ENCODE measurements around the gene NAPB. TPM values are rescaled to one million over a fixed set of nuclear protein-coding genes. Genes with fewer than 3 reads are reported as not detected.

Gene NAPB
- total RNA-seq, 2 experiments from 2014 or later: 6.1 to 8.1 TPM

DNA sequence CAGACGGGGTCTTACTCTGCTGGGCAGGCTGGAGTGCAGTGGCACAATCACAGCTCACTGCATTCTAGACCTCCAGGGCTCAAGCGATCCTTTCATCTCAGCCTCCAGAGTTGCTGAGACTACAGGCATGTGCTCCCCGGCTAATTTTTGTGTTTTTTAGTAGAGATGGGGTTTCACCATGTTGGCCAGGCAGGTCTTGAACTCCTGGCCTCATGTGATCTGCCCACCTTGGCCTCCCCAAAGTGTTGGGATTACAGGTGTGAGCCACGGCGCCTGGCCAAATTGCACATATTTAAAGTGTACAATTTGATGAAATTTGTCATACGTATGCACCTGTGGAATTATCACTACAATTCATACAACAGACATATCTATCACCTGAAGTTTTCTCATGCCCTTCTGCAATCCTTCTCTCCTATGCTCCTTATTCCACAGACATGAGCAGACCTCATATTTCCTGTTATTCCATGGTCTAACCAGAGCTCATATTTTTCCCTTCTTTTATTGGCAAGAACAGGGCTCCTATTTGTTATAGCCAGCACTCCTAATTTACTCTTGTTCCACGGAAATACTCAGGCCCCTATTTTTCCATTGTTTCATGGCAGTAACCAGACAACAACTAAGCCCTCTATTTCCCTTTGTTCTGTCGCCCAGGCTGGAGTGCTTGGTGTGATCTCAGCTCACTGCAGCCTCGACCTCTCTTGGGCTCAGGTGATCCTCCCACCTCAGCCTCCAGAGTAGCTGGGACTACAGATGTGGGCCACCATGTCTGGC, 16.0 kb upstream of the NAPB start:
- Mint-ChIP-seq H3K27ac (no peak overlapping the region), H3K4me3 (no peak overlapping the region), H3K9me3 (ENCODE audit: low read depth) (no peaks in the 10 kb centered on the region), H3K36me3 (ENCODE audit: low read depth) (no peaks in the 10 kb centered on the region), H3K27me3 (peaks cover 2% of the 10 kb centered on the region), H3K4me1 (no peaks in the 10 kb centered on the region)
- DNase-seq: no peak
- POLR2A ChIA-PET: no interaction called here
- CTCF ChIA-PET: interaction anchor here (0.7 to 0.9 kb wide), 2 partner anchors 10 to 929 kb away, joined by 3 read pairs; no protein-coding TSS in a partner anchor
- intact Hi-C loops (cut with DNase I, micrococcal nuclease): no loop called here
- no peak for ATAC-seq

DNA sequence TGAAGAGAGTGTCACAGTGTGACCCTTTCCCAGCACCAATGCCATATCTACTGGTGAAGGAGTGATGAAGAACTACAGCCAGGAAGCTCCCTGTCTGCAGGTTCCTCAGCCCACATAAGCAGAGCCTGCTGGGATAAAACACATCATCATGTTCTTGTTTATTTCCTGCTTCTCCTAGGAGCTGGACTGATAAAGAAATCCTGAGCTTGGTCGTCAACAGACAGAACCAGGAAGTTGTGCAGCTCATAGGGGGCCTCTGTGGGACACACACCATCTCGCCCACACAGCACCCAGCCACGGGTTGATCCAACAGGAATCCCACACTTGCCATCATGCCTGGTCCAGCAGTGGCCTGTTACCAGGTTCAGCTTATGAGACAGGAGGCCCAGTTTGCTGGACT, 15.4 kb upstream of the NAPB start:
- no peaks in the 10 kb centered on the region for H3K4me1 Mint-ChIP-seq
- H3K9me3 Mint-ChIP-seq (ENCODE audit: low read depth): no peaks in the 10 kb centered on the region
- intact Hi-C loops (cut with DNase I, micrococcal nuclease): no loop called here
- H3K36me3 Mint-ChIP-seq (ENCODE audit: low read depth): no peaks in the 10 kb centered on the region
- ATAC-seq (no peak), DNase-seq (no peak)
- CTCF ChIA-PET: interaction anchor here (0.7 kb wide), 1 partner anchor 929 kb away, joined by 3 read pairs; no protein-coding TSS in a partner anchor
- no peak overlapping the region for H3K4me3 Mint-ChIP-seq
- POLR2A ChIA-PET: no interaction called here
- no peak overlapping the region for H3K27ac Mint-ChIP-seq
- peaks cover under 1% of the 10 kb centered on the region for H3K27me3 Mint-ChIP-seq

DNA sequence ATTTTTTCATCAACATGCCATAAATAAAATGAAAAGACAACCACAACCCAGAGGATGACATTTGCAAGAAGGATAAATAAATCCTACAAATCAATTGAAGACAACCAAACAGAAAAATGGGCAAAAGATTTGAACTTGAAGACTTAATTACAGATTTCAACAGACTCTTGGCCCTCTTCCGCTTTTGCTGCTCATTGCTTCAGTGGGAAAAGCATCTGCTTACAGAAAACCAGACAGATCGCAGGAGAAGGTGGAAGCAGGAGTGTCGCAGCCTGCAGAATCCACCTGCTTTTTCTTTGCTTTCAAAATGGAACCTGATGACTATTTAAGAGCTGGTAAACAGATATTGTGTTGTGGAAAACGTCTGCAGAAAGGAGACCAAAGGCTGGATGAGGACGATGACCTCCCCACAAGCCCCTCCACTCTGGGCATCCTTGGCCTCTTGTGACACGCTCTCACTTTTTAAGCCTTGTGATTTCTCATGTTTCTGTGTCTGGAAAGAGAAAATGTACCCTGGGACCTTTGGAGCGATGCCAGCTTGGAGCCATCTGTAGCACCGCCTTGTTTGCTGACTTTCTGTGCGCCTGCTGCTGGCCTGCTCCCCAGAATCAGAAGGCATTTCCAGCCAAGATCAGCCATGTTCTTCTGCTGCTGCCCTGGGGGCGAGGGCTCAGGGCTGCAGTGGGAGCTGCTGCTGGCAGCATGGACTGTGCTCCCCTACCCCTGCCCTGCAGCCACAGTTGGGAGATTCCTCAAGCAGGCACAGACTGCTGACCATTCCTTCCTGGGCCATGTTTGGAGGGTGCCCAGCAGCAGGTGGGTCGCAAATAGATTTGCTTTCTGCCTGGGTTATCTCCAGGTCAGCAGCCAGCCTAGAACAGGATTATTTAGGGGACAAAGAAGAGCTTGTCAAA, 14.6 kb upstream of the NAPB start:
- ChIA-PET POLR2A (no interaction called here), CTCF (no interaction called here)
- Mint-ChIP-seq H3K27ac (no peak overlapping the region), H3K4me1 (no peaks in the 10 kb centered on the region), H3K36me3 (ENCODE audit: low read depth) (no peaks in the 10 kb centered on the region), H3K4me3 (no peak overlapping the region), H3K9me3 (ENCODE audit: low read depth) (no peaks in the 10 kb centered on the region), H3K27me3 (no peaks in the 10 kb centered on the region)
- no peak for DNase-seq
- ATAC-seq: no peak
- intact Hi-C loops (cut with DNase I, micrococcal nuclease): no loop called here

DNA sequence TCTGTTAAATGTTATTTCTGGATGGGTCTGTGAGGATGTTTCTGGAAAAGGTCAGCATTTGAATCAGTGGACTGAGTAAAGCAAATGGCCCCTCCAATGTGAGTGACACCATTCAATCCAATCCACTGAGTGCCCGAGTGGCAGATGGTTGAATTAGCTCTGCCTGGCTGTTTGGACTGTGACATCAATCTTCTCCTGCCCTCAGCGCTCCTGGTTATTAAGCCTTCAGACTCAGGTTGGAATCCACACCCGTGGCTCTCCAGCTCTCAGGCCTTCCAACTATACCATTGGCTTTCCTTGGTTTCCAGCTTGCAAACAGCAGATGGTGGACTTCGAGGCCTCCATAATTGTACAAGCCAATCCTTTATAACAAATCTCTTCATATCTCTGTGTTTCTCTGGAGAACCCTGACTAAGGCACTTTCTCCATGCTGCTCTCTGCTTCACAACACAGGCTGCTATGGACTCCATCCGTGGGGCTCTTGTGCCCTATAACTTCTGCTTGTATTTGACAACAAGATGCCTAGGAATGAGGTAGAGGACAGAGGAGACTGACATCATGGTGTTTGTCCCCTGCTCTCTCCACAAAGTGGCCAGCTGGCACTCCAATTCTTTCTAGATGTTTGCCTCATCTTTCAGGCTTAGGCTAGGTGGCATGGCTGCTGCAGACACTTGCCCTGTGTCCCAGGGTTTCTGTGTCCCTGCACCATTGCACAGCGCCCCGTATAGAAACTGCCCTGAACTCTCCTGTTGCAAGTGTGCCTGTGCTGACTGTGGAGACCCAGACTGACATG, 13.4 kb upstream of the NAPB start:
- Mint-ChIP-seq H3K27me3 (no peaks in the 10 kb centered on the region), H3K27ac (no peak overlapping the region), H3K36me3 (ENCODE audit: low read depth) (no peaks in the 10 kb centered on the region), H3K4me1 (no peaks in the 10 kb centered on the region), H3K9me3 (ENCODE audit: low read depth) (no peaks in the 10 kb centered on the region), H3K4me3 (no peak overlapping the region)
- ATAC-seq: no peak
- DNase-seq: no peak
- CTCF ChIA-PET: no interaction called here
- POLR2A ChIA-PET: no interaction called here
- intact Hi-C loops (cut with DNase I, micrococcal nuclease): no loop called here

DNA sequence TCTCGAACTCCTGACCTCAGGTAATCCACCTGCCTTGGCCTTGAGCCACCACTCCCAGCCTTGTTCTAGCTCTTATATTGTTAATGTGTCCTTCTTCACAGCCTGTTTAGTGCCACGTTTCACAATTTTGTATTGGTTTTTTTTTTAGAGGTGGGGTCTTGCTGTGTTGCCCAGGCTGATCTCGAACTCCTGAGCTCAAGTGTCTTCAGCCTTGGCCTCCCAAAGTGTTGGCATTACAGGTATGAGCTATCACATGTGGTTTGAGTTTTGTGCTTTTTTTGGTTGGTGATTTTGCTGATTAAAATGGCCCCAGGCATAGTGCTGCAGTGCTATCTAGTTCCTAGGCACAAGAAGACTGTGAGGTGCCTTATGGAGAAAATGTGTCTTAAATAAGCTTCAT, 12.3 kb upstream of the NAPB start:
- ChIA-PET CTCF (interaction anchor here (0.6 to 1.0 kb wide), 3 partner anchors 8 to 22 kb away, joined by 3 to 4 read pairs (median 3); no protein-coding TSS in a partner anchor), POLR2A (no interaction called here)
- no peaks in the 10 kb centered on the region for H3K4me1 Mint-ChIP-seq
- H3K27ac Mint-ChIP-seq: no peak overlapping the region
- intact Hi-C loops (cut with DNase I, micrococcal nuclease): no loop called here
- no peaks in the 10 kb centered on the region for H3K36me3 Mint-ChIP-seq (ENCODE audit: low read depth)
- ATAC-seq (no peak), DNase-seq (no peak)
- H3K27me3 Mint-ChIP-seq: no peaks in the 10 kb centered on the region
- no peaks in the 10 kb centered on the region for H3K9me3 Mint-ChIP-seq (ENCODE audit: low read depth)
- H3K4me3 Mint-ChIP-seq: no peak overlapping the region

DNA sequence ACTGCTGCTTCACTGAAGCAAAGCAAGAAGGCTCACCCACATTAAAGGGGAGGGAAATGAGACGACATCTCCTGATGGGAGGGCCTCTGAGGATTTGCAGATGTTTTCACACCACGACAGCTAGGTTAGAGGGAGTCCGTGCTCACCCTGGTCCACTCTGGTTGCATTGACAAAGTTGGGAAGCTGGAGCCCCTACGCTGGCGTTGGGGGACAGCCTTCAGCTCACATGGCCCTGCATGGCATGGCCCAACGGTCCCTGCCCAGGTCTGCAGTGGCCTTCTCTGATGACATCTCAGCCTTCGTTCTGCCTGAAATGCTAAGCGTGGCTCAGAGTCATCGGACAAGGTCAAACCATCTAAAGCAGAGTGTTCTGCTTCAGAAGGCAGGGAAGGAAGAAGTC, 3.8 kb upstream of the NAPB start:
- CTCF ChIA-PET: interaction anchor here (1.4 kb wide), 1 partner anchor 9 kb away, joined by 3 read pairs; no protein-coding TSS in a partner anchor
- POLR2A ChIA-PET: interaction anchor here (0.6 kb wide), 1 partner anchor 1824 kb away, joined by 4 read pairs; no protein-coding TSS in a partner anchor
- Mint-ChIP-seq H3K27me3 (peaks cover 8% of the 10 kb centered on the region), H3K9me3 (ENCODE audit: low read depth) (no peaks in the 10 kb centered on the region), H3K36me3 (ENCODE audit: low read depth) (no peaks in the 10 kb centered on the region), H3K27ac (no peak overlapping the region), H3K4me3 (no peak overlapping the region), H3K4me1 (peaks cover 5% of the 10 kb centered on the region)
- DNase-seq: no peak
- intact Hi-C loops (cut with DNase I, micrococcal nuclease): loop anchor here in 1 of 2 experiments (10.0 kb wide), 1 partner anchor 280 kb away; no protein-coding TSS in a partner anchor
- ATAC-seq: no peak

DNA sequence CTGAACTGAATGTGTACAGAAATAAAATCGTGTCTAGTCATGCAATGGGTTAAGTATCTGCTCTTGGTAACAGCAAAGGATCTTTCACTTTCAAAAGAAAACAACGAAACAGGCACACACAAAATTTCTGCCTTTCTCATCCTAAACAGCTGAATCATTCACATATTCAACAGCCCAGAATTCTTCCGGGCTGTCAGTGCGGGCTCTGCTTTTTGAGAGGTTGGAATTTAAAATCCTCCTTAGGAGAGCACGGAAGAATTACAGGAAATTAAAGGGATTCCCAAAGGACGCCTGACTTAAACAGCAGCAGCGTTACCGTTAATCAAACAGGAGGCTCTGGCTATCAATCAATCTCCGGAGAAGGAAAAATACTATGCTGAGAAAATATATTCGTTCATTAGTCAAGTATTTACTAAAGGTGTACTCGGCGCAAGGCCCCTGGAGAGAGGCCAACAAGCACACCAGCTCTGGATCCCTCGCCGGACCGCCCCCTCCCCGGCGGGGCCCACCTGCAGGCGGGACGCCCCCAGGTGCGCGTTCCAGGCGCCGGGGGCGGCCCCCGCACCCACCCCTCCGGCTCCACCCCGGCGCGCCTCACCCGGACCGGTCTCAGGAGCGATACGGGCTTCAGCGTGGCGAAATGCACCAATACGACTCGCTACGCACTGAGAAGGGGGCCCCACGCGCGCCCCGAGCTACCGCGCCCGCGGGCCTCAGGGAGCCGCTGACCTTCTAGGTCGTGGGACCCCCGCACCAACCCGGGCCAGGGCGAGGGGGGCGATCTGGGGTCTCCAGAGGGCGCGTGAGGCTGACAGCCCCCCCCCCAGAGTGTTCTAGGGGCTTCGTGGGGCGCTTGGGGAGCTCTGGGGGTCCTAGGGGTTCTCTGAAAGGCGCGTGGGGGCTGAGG, 1.0 kb downstream of the NAPB start:
- Mint-ChIP-seq H3K36me3 (ENCODE audit: low read depth) (no peaks in the 10 kb centered on the region), H3K4me3 (peak overlapping the region; percentile 86), H3K9me3 (ENCODE audit: low read depth) (no peaks in the 10 kb centered on the region), H3K27me3 (peaks cover 6% of the 10 kb centered on the region), H3K4me1 (peaks cover 33% of the 10 kb centered on the region), H3K27ac (peak overlapping the region; percentile 83)
- CTCF ChIA-PET: interaction anchor here (1.3 to 4.2 kb wide), 4 partner anchors 9 to 70 kb away, joined by 5 to 20 read pairs (median 7); partner anchors contain the start of gene NXT1
- ATAC-seq: peak; percentile 34
- intact Hi-C loops (cut with DNase I, micrococcal nuclease): loop anchor here (1.0 to 10.0 kb wide), 6 partner anchors 20 to 275 kb away; partner anchors contain the start of gene GZF1 (in 1 of the 2)
- DNase-seq: peak; percentile 72
- POLR2A ChIA-PET: interaction anchor here (0.8 to 1.2 kb wide), 3 partner anchors 53 to 71 kb away, joined by 3 to 5 read pairs (median 4); partner anchors contain the start of gene NXT1

DNA sequence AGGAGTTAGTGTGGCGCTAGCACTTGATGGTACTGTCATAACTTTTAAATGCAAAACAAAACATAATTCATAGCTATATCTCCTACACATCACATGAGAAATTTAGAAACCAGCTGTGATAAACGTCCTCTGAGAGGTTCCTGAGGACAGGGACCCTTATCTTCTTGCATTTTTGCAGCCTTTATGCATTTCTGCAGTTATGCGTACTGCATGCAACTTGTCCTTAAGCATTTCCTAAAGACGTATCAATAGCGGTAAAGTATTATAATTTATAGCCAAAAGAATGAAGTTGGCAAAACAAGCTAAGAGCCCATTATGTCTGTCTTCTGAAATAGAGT, 1.7 kb downstream of the NAPB start:
- Mint-ChIP-seq H3K4me3 (peak overlapping the region; percentile 86), H3K36me3 (ENCODE audit: low read depth) (no peaks in the 10 kb centered on the region), H3K4me1 (peaks cover 33% of the 10 kb centered on the region), H3K27ac (peak overlapping the region; percentile 83), H3K9me3 (ENCODE audit: low read depth) (no peaks in the 10 kb centered on the region), H3K27me3 (peaks cover 4% of the 10 kb centered on the region)
- ATAC-seq: no peak
- ChIA-PET POLR2A (interaction anchor here (0.8 to 1.2 kb wide), 2 partner anchors 53 to 70 kb away, joined by 4 to 5 read pairs; no protein-coding TSS in a partner anchor), CTCF (interaction anchor here (0.8 to 4.2 kb wide), 7 partner anchors 9 to 189 kb away, joined by 3 to 20 read pairs (median 5); partner anchors contain the start of gene NXT1)
- no peak for DNase-seq
- intact Hi-C loops (cut with DNase I, micrococcal nuclease): loop anchor here in 1 of 2 experiments (1.0 kb wide), 1 partner anchor 19 kb away; no protein-coding TSS in a partner anchor

DNA sequence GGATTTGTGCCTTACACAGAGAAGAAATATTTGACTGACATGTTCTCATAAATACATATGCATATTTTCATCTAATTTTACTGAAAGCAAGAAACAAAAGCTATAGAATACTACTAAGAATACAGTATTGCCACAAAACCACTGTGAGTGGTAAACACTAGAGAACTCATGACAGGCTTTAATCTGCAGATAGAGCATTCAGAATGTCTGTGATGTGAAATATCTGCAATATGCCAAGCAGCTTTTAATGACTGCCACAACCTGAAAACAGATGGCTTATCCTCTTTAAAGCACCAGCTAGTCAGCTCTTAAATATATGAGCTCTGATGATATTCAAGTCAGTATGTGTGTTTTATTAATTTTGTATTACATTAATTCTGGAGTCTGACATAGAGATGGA, 3.4 kb downstream of the NAPB start:
- ChIA-PET CTCF (interaction anchor here (4.2 kb wide), 1 partner anchor 67 kb away, joined by 20 read pairs; the partner anchor contains the start of gene NXT1), POLR2A (interaction anchor here (1.3 kb wide), 1 partner anchor 68 kb away, joined by 3 read pairs; the partner anchor contains the start of gene NXT1)
- Mint-ChIP-seq H3K27me3 (no peaks in the 10 kb centered on the region), H3K4me3 (no peak overlapping the region), H3K27ac (no peak overlapping the region), H3K36me3 (ENCODE audit: low read depth) (no peaks in the 10 kb centered on the region), H3K4me1 (peaks cover 39% of the 10 kb centered on the region), H3K9me3 (ENCODE audit: low read depth) (no peaks in the 10 kb centered on the region)
- intact Hi-C loops (cut with DNase I, micrococcal nuclease): no loop called here
- ATAC-seq (no peak), DNase-seq (no peak)
